D721Med (cell line): ENCODE data around the gene LUC7L2.
"Not testable (repeated sequence)": the region's sequence is repeated elsewhere in the genome, so short reads cannot be mapped to it uniquely, and the experiment has no call there.

Experiments
- DNase-seq: peaks from one replicate; pipeline ENCODE4 v3.0.0; 2011; ENCODE audit warnings: low spot score; ENCODE audit not compliant: insufficient read length
- FAIRE-seq: peaks from 2 replicates; lab custom pipeline; 2011; peaks lifted over from hg19 to GRCh38; lab: Jason Lieb, UNC
- CTCF ChIP-seq: IDR thresholded peaks from 2 replicates; pipeline ENCODE4 v1.5.1; 2012; ENCODE audit warnings: mild to moderate bottlenecking, control low read depth; ENCODE audit not compliant: insufficient read depth; ENCODE audit errors: missing control alignments

Gene LUC7L2

GRCh38 chr7:139424004-139424403 is 64.3 kb downstream of the LUC7L2 start:
- DNase-seq (no peak), FAIRE-seq (no peak)
- TF ChIP-seq CTCF, result no peak

GRCh38 chr7:139425701-139426100 is 66.0 kb downstream of the LUC7L2 start:
- not testable (repeated sequence) for DNase-seq, FAIRE-seq

- no peak for TF ChIP-seq CTCF
- DNase-seq (no peak), FAIRE-seq (no peak)
Observed at GRCh38 chr7:139426258-139427028, 66.7 kb downstream of the LUC7L2 start.

GRCh38 chr7:139427029-139427420 is 67.3 kb downstream of the LUC7L2 start:
- DNase-seq, result no peak
- no peak for FAIRE-seq
- TF ChIP-seq CTCF, result no peak

- no peak for TF ChIP-seq CTCF
- FAIRE-seq, result no peak
- no peak for DNase-seq
Observed at GRCh38 chr7:139427788-139428187, 68.1 kb downstream of the LUC7L2 start.

GRCh38 chr7:139429735-139430134 is 70.0 kb downstream of the LUC7L2 start:
- not testable (repeated sequence) for DNase-seq

GRCh38 chr7:139430443-139430842 is 70.7 kb downstream of the LUC7L2 start:
- DNase-seq (no peak), FAIRE-seq (no peak)
- no peak for TF ChIP-seq CTCF

More at GRCh38 chr7:139429735-139430134, 70.0 kb downstream of the LUC7L2 start:
- not testable (repeated sequence) for FAIRE-seq

- FAIRE-seq, result no peak
Observed at GRCh38 chr7:139431010-139431409, 71.3 kb downstream of the LUC7L2 start.

More at GRCh38 chr7:139431010-139431409, 71.3 kb downstream of the LUC7L2 start:
- TF ChIP-seq CTCF, result no peak
- DNase-seq, result no peak
